Heart left ventricle (tissue), 16 donors: ENCODE data around the gene PRDX5. TPM values are rescaled to one million over a fixed set of nuclear protein-coding genes. Genes with fewer than 3 reads are reported as not detected.

ENCODE experiments used
- ATAC-seq, 4 donors: fragments of 200-7000 bp; cut with Tn5 transposase; one replicate each; pipeline ENCODE4 v1.9.1; 2020 to 2022; ENCODE audit warnings: moderate library complexity in 4 of 4, mild to moderate bottlenecking in 3 of 4, moderate number of reproducible peaks in 1 of 4
- DNase-seq, 5 donors: peaks; one replicate each; pipeline ENCODE4 v3.0.0-alpha.2; 2020
- H3K27ac ChIP-seq, 12 donors: fragments of 200-600 bp; sonication (generic) in 4 of 12; one replicate each; pipeline versions ENCODE4 v1.5.0 to v1.8.0; 2016 to 2022; ENCODE audit warnings: mild to moderate bottlenecking in 2 of 12
- H3K27me3 ChIP-seq, 9 donors: fragments of 200-600 bp; sonication (generic) in 2 of 9; one replicate each; pipeline versions ENCODE4 v1.5.1 to v1.8.0; 2016 to 2022; ENCODE audit warnings: mild to moderate bottlenecking in 3 of 9
- H3K36me3 ChIP-seq, 9 donors: fragments of 200-600 bp; sonication (generic) in 2 of 9; one replicate each; pipeline versions ENCODE4 v1.5.0 to v1.8.0; 2018 to 2022; ENCODE audit warnings: mild to moderate bottlenecking in 2 of 9
- H3K4me1 ChIP-seq, 12 donors: fragments of 200-600 bp; sonication (generic) in 4 of 12; one replicate each; pipeline versions ENCODE4 v1.5.0 to v1.8.0; 2016 to 2022; ENCODE audit warnings: mild to moderate bottlenecking in 3 of 12
- H3K4me3 ChIP-seq, 12 donors: fragments of 200-600 bp; sonication (generic) in 4 of 12; one replicate each; pipeline versions ENCODE4 v1.5.0 to v1.8.0; 2017 to 2022; ENCODE audit warnings: mild to moderate bottlenecking in 9 of 12, moderate library complexity in 4 of 12
- H3K9me3 ChIP-seq, 12 donors: fragments of 200-600 bp; sonication (generic) in 4 of 12; one replicate each; pipeline versions ENCODE4 v1.5.0 to v1.8.0; 2016 to 2022; ENCODE audit warnings: mild to moderate bottlenecking in 1 of 12
- CTCF ChIP-seq, 12 donors: fragments of 200-600 bp; sonication (generic) in 4 of 12; IDR thresholded peaks; one replicate each; pipeline versions ENCODE4 v1.5.0 to v1.8.0; 2018 to 2022; ENCODE audit warnings: antibody characterized with exemption in 12 of 12, mild to moderate bottlenecking in 5 of 12
- POLR2A ChIP-seq, 2 donors: fragments of 450-650 bp; IDR thresholded peaks; one replicate each; pipeline ENCODE4 v1.6.1; 2017; ENCODE audit warnings: antibody characterized with exemption in 2 of 2, mild to moderate bottlenecking in 2 of 2, moderate library complexity in 2 of 2
- WGBS, 4 donors: extraction: QIAGEN DNeasy Blood & Tissue Kit in 2 of 4; methylation state at CpG; one replicate each; pipeline versions ENCODE4 v1.1.5 to v1.1.7; 2013 to 2018; 5-methylcytosine and 5-hydroxymethylcytosine counted together
- intact Hi-C, 10 donors: fragments of 100-400 bp; cut with DNase I; formaldehyde crosslinking; loops; one replicate each; pipeline versions ENCODE4 v1.11.1 to v1.14.2; 2022
- polyA plus RNA-seq, 2 donors: library from polyadenylated mRNA; stranded (reverse); fragments of 200-250 nt; gene quantifications; one replicate each; pipeline ENCODE4 v1.2.3, GENCODE V29; 2013
- total RNA-seq, 9 donors: library from RNA; depleted of rRNA in 2 of 9; stranded (reverse); fragments of >200 nt in 2 of 9; fragmentation: NEBNext Ultra II Directional in 3 of 9; extraction: Animal tissue kit (Norgen Biotek cat#: 25700) in 3 of 9; gene quantifications; one replicate each; pipeline versions ENCODE4 v1.1.0 to v1.2.4, GENCODE V29; 2016 to 2023
- donor health status: ischemic (EF 13 %, LVEDD 7.1; RV severe dilation, severe dysfunction).
- donor health status: healthy with polysubstance abuse.
- donor health status: DM: no; HTN: yes; CAD: no.
- donor health status: DM: no; HTN: no; CAD: no.
- donor health status: ischemic (EF 25% LVEDD 6.9; RV normal size, moderate dysfunction).
- donor health status: ischemic (EF 25% LVEDD 5.7; RV mildly dilated, moderate dysfunction).
- donor health status: healthy.
- donor health status: DM: yes; HTN: yes; CAD: no.
- donor health status: ischemic (EF 35%, LVEDD 5.7; RV mildly dilated, moderate dysfunction).
- donor health status: nonischemic (EF 11% LVEDD 7.7; RV severe dilation, severe dysfunction).
- donor health status: DM: yes; HTN: yes; CAD: no.
- donor health status: PGD.
- donor health status: ischemic (EF 29% LVEDD 5.4; RV normal size, mild dysfunction).
- donor health status: nonischemic (EF 23%, LVEDD 6.1; RV moderate dilation, normal function).

Gene PRDX5
- total and polyA plus RNA-seq, 11 donors: 220 to 882 (median 294) TPM

- TF ChIP-seq POLR2A (IDR thresholded peaks at IDR 0.05): no peak
- TF ChIP-seq CTCF (IDR thresholded peaks at IDR 0.05): no peak
- Histone ChIP-seq H3K4me1 (peaks cover 4 to 40% (median 28%) of the 10 kb centered on the region in 12 donors), H3K27me3 (peaks cover 8 to 61% (median 40%) of the 10 kb centered on the region in 9 donors), H3K4me3 (peak within 1 kb of the TSS; percentile 18 to 57 (median 44)), H3K27ac (peak within 1 kb of the TSS in 3 of 12 donors; percentile 39 to 63 (median 43)), H3K36me3 (no peaks in the 10 kb centered on the region), H3K9me3 (no peaks in the 10 kb centered on the region)
- WGBS, 4 donors: 12 to 23% (median 14%) methylated on average over 40 to 54 of the region's 54 CpGs
- DNase-seq (peak in 1 of 5 donors; percentile 8), ATAC-seq (no peak)
- intact Hi-C loops: loop anchor here (1.0 to 10.0 kb wide), 9 partner anchors 43 to 325 kb away; partner anchors contain the start of genes PLCB3 (in 3 of the 10), COX8A (in 1 of the 10) and STIP1 (in 1 of the 10)
These were observed 17.9 kb upstream of the PRDX5 start, which contains the start of gene CATSPERZ for GRCh38 chr11:64299847-64300648. Gene CATSPERZ, plus strand, starts transcription at chr11:64300358. Its CDS starts 53 bp downstream, at chr11:64300411.

- Histone ChIP-seq H3K27me3 (peaks cover 0 to 28% (median 8%) of the 10 kb centered on the region in 9 donors), H3K9me3 (no peaks in the 10 kb centered on the region), H3K36me3 (peaks cover 0 to 11% (median 4%) of the 10 kb centered on the region in 9 donors), H3K4me3 (peak overlapping the region in 8 of 12 donors; percentile 67 to 93 (median 81)), H3K4me1 (peaks cover 4 to 55% (median 38%) of the 10 kb centered on the region in 12 donors), H3K27ac (peak overlapping the region in 11 of 12 donors; percentile 90 to 98 (median 97))
- TF ChIP-seq POLR2A (IDR thresholded peaks at IDR 0.05): no peak
- intact Hi-C loops: loop anchor here in 9 of 10 donors (1.0 to 10.0 kb wide), 11 partner anchors 18 to 329 kb away; partner anchors contain the start of genes PLCB3 (in 2 of the 9), PPP1R14B (in 2 of the 9), COX8A (in 1 of the 9) and FKBP2 (in 1 of the 9)
- DNase-seq: no peak
- no peak for ATAC-seq
- WGBS, 4 donors: 81 to 87% (median 86%) methylated on average over 11 to 13 of the region's 13 CpGs
These were observed 14.6 kb upstream of the PRDX5 start for GRCh38 chr11:64303109-64304031.

GRCh38 chr11:64304032-64304315 is 13.9 kb upstream of the PRDX5 start:
- ATAC-seq (no peak), DNase-seq (no peak)
- Histone ChIP-seq H3K27ac (peak overlapping the region in 11 of 12 donors; percentile 90 to 98 (median 97)), H3K27me3 (peaks cover 0 to 22% (median 6%) of the 10 kb centered on the region in 9 donors), H3K9me3 (no peaks in the 10 kb centered on the region), H3K36me3 (peaks cover 0 to 11% (median 4%) of the 10 kb centered on the region in 9 donors), H3K4me1 (peaks cover 4 to 53% (median 37%) of the 10 kb centered on the region in 12 donors), H3K4me3 (peak overlapping the region in 9 of 12 donors; percentile 62 to 93 (median 77))
- WGBS, 4 donors: 13 to 90% (median 53%) methylated on average over 2 to 5 of the region's 5 CpGs
- TF ChIP-seq POLR2A (IDR thresholded peaks at IDR 0.05): no peak
- TF ChIP-seq CTCF (IDR thresholded peaks at IDR 0.05): no peak
- intact Hi-C loops: loop anchor here in 9 of 10 donors (1.0 to 10.0 kb wide), 11 partner anchors 19 to 329 kb away; partner anchors contain the start of genes PLCB3 (in 2 of the 9), PPP1R14B (in 2 of the 9), COX8A (in 1 of the 9) and FKBP2 (in 1 of the 9)
